ENCODE measurements around the gene FBXW8.

Gene FBXW8

GRCh38 chr12:116910645-116911451 lies at the start of gene FBXW8:
TSS of gene FBXW8 (plus strand) at chr12:116910950. CDS start at chr12:116911038, 88 bp downstream.
- peak; percentile 87 for DNase-seq (ENCODE audit: low spot score)
- TF ChIP-seq CTCF (IDR thresholded peaks at IDR 0.05; ENCODE audit: extremely low read depth, missing control alignments), result no peak

- TF ChIP-seq CTCF (IDR thresholded peaks at IDR 0.05; ENCODE audit: extremely low read depth, missing control alignments), result no peak
- peak; percentile 79 for DNase-seq (ENCODE audit: low spot score)
Measured at GRCh38 chr12:116861320-116861719, 49.4 kb upstream of the FBXW8 start.

GRCh38 chr12:116862167-116862566 lies 48.6 kb upstream of the FBXW8 start:
- DNase-seq (ENCODE audit: low spot score), result no peak
- TF ChIP-seq CTCF (IDR thresholded peaks at IDR 0.05; ENCODE audit: extremely low read depth, missing control alignments), result no peak

GRCh38 chr12:116863275-116863767 lies 47.4 kb upstream of the FBXW8 start:
- peak; percentile 30 for TF ChIP-seq CTCF (IDR thresholded peaks at IDR 0.05; ENCODE audit: extremely low read depth, missing control alignments)
- no peak for DNase-seq (ENCODE audit: low spot score)

- no peak for TF ChIP-seq CTCF (IDR thresholded peaks at IDR 0.05; ENCODE audit: extremely low read depth, missing control alignments)
- no peak for DNase-seq (ENCODE audit: low spot score)
Measured at GRCh38 chr12:116864371-116865160, 46.2 kb upstream of the FBXW8 start.

- DNase-seq (ENCODE audit: low spot score), result no peak
- no peak for TF ChIP-seq CTCF (IDR thresholded peaks at IDR 0.05; ENCODE audit: extremely low read depth, missing control alignments)
Measured at GRCh38 chr12:116867523-116867922, 43.2 kb upstream of the FBXW8 start.

- no peak for DNase-seq (ENCODE audit: low spot score)
- TF ChIP-seq CTCF (IDR thresholded peaks at IDR 0.05; ENCODE audit: extremely low read depth, missing control alignments), result no peak
Measured at GRCh38 chr12:116870306-116870705, 40.4 kb upstream of the FBXW8 start.

Data from GM20000 (cell line).